H1 (cell line): ENCODE measurements around the gene FXYD5.

Experiments
- RAD21 ChIP-seq, 2 experiments: IDR thresholded peaks in 1 of 2; conservative IDR thresholded peaks in 1 of 2; 2 replicates each; pipeline ENCODE4 v1.6.1; 2011; ENCODE audit warnings: low read depth in 2 of 2, low read length in 2 of 2, improper control_type of control experiment in 1 of 2, inconsistent platforms in 1 of 2, mild to moderate bottlenecking in 1 of 2, moderate library complexity in 1 of 2
- TF ChIP-seq, protein P1 (sequence below), 3 experiments: IDR thresholded peaks; 1 replicate in 2 of 3; 2 replicates in 1 of 3; pipeline versions ENCODE4 v1.5.1 to v1.6.1; 2011; ENCODE audit warnings: low read length in 3 of 3, mild to moderate bottlenecking in 3 of 3, inconsistent platforms in 2 of 3, low read depth in 1 of 3, moderate library complexity in 1 of 3; ENCODE audit not compliant: insufficient read depth in 1 of 3; ENCODE audit errors: control extremely low read depth in 1 of 3

DNA sequence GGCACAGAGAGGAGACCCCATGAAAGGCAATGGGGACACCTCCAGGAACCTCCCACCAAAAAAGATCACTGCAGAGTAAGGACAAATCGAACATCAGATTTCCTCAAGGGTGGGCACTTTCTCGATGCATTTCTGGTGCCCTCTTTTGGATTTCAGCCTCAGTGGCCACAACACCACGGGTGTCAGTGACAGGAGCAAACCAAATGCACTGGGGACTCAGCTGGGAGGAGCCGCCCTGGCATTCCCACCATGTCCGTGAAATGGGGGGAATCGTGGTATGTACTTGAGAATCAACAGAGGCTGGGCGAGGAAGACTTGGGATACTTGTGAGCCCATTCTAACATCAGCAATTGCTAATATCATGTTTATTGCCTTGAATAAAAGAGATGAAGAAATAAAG, 57.7 kb downstream of the FXYD5 start:
- TF ChIP-seq, protein P1, sequence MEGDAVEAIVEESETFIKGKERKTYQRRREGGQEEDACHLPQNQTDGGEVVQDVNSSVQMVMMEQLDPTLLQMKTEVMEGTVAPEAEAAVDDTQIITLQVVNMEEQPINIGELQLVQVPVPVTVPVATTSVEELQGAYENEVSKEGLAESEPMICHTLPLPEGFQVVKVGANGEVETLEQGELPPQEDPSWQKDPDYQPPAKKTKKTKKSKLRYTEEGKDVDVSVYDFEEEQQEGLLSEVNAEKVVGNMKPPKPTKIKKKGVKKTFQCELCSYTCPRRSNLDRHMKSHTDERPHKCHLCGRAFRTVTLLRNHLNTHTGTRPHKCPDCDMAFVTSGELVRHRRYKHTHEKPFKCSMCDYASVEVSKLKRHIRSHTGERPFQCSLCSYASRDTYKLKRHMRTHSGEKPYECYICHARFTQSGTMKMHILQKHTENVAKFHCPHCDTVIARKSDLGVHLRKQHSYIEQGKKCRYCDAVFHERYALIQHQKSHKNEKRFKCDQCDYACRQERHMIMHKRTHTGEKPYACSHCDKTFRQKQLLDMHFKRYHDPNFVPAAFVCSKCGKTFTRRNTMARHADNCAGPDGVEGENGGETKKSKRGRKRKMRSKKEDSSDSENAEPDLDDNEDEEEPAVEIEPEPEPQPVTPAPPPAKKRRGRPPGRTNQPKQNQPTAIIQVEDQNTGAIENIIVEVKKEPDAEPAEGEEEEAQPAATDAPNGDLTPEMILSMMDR (IDR thresholded peaks at IDR 0.05; ENCODE audit: control extremely low read depth in 1 of 3, insufficient read depth in 1 of 3, low read depth in 1 of 3, low read length in 3 of 3): no peak
- TF ChIP-seq RAD21 (IDR thresholded peaks at IDR 0.05 in 1 of 2, conservative IDR thresholded peaks at IDR 0.05 in 1 of 2; ENCODE audit: low read depth in 2 of 2, low read length in 2 of 2): no peak
